ENCODE data around the gene MIEN1.
A peak's percentile ranks its signal among the peaks of the same experiment; 100 is the strongest.

GRCh38 chr17:39753514-39754160 lies 23.3 kb upstream of the MIEN1 start:
- no peak for TF ChIP-seq CTCF (IDR thresholded peaks at IDR 0.05)
- TF ChIP-seq POLR2A (IDR thresholded peaks at IDR 0.05): peak in 2 of 4 donors; percentile 25 to 47
- no peak for TF ChIP-seq EP300 (IDR thresholded peaks at IDR 0.05)

Measured in upper lobe of left lung (tissue), 4 donors.